Measurements from ENCODE around the gene GSTCD.

Gene GSTCD

DNA sequence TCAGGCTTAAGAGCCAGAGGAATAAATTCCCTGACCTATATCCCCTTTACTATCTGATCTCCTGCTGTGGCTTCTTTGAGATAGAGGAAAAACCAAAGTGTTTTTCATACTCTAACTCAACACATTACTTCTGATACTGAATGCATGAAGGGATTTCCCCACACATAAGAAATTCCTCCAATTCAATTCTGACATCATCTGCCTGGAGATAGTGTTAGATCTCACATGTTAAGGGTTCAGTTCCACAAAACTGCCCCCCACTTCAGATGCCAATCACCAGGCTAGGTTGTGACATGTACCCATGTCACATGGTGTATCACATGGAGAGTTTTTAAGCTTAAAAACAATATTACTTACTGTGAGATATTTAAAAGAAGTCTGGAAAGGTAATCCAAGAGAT is 46.8 kb downstream of the GSTCD start:
- H4K8ac ChIP-seq (ENCODE audit: low read length) = no peak overlapping the region
- H3K36me3 ChIP-seq (ENCODE audit: control insufficient read depth in 1 of 2, insufficient read depth in 2 of 2, low read depth in 1 of 2, low read length in 2 of 2) = no peaks in the 10 kb centered on the region
- no peak overlapping the region for H3K14ac ChIP-seq (ENCODE audit: low read length in 2 of 2)
- no peaks in the 10 kb centered on the region for H3K4me1 ChIP-seq (ENCODE audit: control insufficient read depth, insufficient read depth, low read depth, low read length)
- H3K9ac ChIP-seq (ENCODE audit: low read length) = no peak overlapping the region
- no peak overlapping the region for H3K27ac ChIP-seq (ENCODE audit: low read length, poor library complexity, severe bottlenecking)
- H3K79me1 ChIP-seq (replicated peaks; ENCODE audit: low read length, poor library complexity, severe bottlenecking) = no peaks in the 10 kb centered on the region
- H3K27me3 ChIP-seq (ENCODE audit: control insufficient read depth in 1 of 2, insufficient read depth in 1 of 2, low read length in 2 of 2) = no peaks in the 10 kb centered on the region
- H3K18ac ChIP-seq (ENCODE audit: low read depth in 1 of 2, low read length in 2 of 2) = no peak overlapping the region
- DNase-seq = no peak
- H3K9me3 ChIP-seq (ENCODE audit: control insufficient read depth, low read length) = no peaks in the 10 kb centered on the region
- no peak overlapping the region for H2BK15ac ChIP-seq (ENCODE audit: low read depth, poor library complexity, severe bottlenecking)
- no peak overlapping the region for H2AK5ac ChIP-seq (ENCODE audit: low read length, severe bottlenecking)
- H3K23ac ChIP-seq (ENCODE audit: low read length in 2 of 2) = no peak overlapping the region
- no peak overlapping the region for H4K91ac ChIP-seq (ENCODE audit: low read length)
- H3K4me2 ChIP-seq (ENCODE audit: low read length, poor library complexity, severe bottlenecking) = no peak overlapping the region
- no peak overlapping the region for H3K4ac ChIP-seq (ENCODE audit: low read depth in 1 of 2, low read length in 2 of 2)
- no peak overlapping the region for H2BK12ac ChIP-seq (ENCODE audit: low read length in 2 of 2)
- no peak overlapping the region for H2BK5ac ChIP-seq (ENCODE audit: low read depth, low read length, poor library complexity, severe bottlenecking)
- no peak overlapping the region for H2AFZ ChIP-seq (ENCODE audit: low read depth, low read length)
- no peak overlapping the region for H3K4me3 ChIP-seq (ENCODE audit: insufficient read depth in 1 of 2, low read depth in 1 of 2, low read length in 2 of 2)
- H2BK120ac ChIP-seq (ENCODE audit: low read depth, low read length) = no peak overlapping the region

DNA sequence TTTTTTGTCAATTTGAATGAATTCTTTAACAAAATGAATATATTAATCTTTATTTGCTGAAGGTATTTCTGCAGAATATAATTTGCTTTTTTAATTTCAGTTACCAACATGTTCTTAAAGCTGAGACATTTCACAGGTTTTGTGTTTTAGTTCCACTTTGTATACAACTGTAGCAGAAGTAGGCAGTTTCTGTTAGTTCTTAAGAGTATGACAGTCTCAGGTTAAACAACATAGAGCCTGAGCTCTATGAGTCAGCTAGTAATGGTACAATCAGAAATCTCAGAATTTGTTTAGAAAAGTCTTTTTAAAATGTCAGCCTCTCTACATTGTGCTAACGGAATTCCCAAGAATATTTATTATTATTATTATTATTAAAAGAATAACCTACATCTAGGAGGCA is 50.4 kb downstream of the GSTCD start:
- no peak overlapping the region for H2BK120ac ChIP-seq (ENCODE audit: low read depth, low read length)
- no peaks in the 10 kb centered on the region for H3K27me3 ChIP-seq (ENCODE audit: control insufficient read depth in 1 of 2, insufficient read depth in 1 of 2, low read length in 2 of 2)
- no peak overlapping the region for H2BK5ac ChIP-seq (ENCODE audit: low read depth, low read length, poor library complexity, severe bottlenecking)
- H4K91ac ChIP-seq (ENCODE audit: low read length) = no peak overlapping the region
- H2BK15ac ChIP-seq (ENCODE audit: low read depth, poor library complexity, severe bottlenecking) = no peak overlapping the region
- H3K9ac ChIP-seq (ENCODE audit: low read length) = no peak overlapping the region
- H3K4me2 ChIP-seq (ENCODE audit: low read length, poor library complexity, severe bottlenecking) = no peak overlapping the region
- H3K36me3 ChIP-seq (ENCODE audit: control insufficient read depth in 1 of 2, insufficient read depth in 2 of 2, low read depth in 1 of 2, low read length in 2 of 2) = no peaks in the 10 kb centered on the region
- no peak overlapping the region for H3K4me3 ChIP-seq (ENCODE audit: insufficient read depth in 1 of 2, low read depth in 1 of 2, low read length in 2 of 2)
- H3K14ac ChIP-seq (ENCODE audit: low read length in 2 of 2) = no peak overlapping the region
- no peak overlapping the region for H3K27ac ChIP-seq (ENCODE audit: low read length, poor library complexity, severe bottlenecking)
- no peaks in the 10 kb centered on the region for H3K4me1 ChIP-seq (ENCODE audit: control insufficient read depth, insufficient read depth, low read depth, low read length)
- no peaks in the 10 kb centered on the region for H3K79me1 ChIP-seq (replicated peaks; ENCODE audit: low read length, poor library complexity, severe bottlenecking)
- no peak overlapping the region for H4K8ac ChIP-seq (ENCODE audit: low read length)
- H3K18ac ChIP-seq (ENCODE audit: low read depth in 1 of 2, low read length in 2 of 2) = no peak overlapping the region
- H3K9me3 ChIP-seq (ENCODE audit: control insufficient read depth, low read length) = no peaks in the 10 kb centered on the region
- H3K23ac ChIP-seq (ENCODE audit: low read length in 2 of 2) = no peak overlapping the region
- H2AK5ac ChIP-seq (ENCODE audit: low read length, severe bottlenecking) = no peak overlapping the region
- no peak for DNase-seq
- H2AFZ ChIP-seq (ENCODE audit: low read depth, low read length) = no peak overlapping the region
- H2BK12ac ChIP-seq (ENCODE audit: low read length in 2 of 2) = no peak overlapping the region
- no peak overlapping the region for H3K4ac ChIP-seq (ENCODE audit: low read depth in 1 of 2, low read length in 2 of 2)
- no CpG with 5 or more reads among the region's 1 CpG for WGBS

DNA sequence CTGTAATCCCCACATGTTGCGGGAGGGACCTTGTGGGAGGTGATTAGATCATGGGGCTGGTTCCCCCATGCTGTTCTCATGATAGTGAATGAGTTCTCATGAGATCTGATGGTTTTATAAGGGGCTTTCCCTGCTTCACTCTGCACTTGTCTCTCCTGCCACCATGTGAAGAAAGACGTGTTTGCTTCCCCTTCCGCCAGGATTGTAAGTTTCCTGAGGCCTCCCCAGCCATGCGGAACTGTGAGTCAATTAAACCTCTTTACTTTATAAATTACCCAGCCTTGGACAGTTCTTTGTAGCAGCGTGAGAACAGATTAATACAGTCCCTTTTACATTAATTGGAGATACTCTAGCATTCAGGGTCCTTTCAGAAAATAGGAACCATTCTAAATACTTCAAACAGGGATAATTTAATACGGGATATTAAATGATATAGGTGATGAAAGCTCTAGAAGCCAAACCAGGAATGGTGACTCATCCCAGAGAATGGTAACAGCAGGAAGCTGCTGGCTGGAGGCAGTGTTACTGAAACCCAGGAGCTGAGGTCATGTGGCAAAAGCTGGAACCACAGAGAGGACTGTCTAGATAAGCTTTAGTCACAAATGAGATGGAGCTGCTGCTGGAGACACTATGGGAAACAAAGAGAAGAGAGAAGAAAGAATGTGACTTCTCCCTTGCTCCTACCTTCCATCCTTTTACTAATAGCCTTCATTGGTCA is 57.3 kb downstream of the GSTCD start:
- Histone ChIP-seq H2BK15ac (ENCODE audit: low read depth, poor library complexity, severe bottlenecking) (no peak overlapping the region), H2BK12ac (ENCODE audit: low read length in 2 of 2) (no peak overlapping the region), H3K4me1 (ENCODE audit: control insufficient read depth, insufficient read depth, low read depth, low read length) (no peaks in the 10 kb centered on the region), H3K79me1 (replicated peaks; ENCODE audit: low read length, poor library complexity, severe bottlenecking) (peaks cover 2% of the 10 kb centered on the region), H3K9me3 (ENCODE audit: control insufficient read depth, low read length) (peaks cover 2% of the 10 kb centered on the region), H2BK120ac (ENCODE audit: low read depth, low read length) (no peak overlapping the region), H3K36me3 (ENCODE audit: control insufficient read depth in 1 of 2, insufficient read depth in 2 of 2, low read depth in 1 of 2, low read length in 2 of 2) (no peaks in the 10 kb centered on the region), H2BK5ac (ENCODE audit: low read depth, low read length, poor library complexity, severe bottlenecking) (no peak overlapping the region), H3K23ac (ENCODE audit: low read length in 2 of 2) (no peak overlapping the region), H3K4me2 (ENCODE audit: low read length, poor library complexity, severe bottlenecking) (no peak overlapping the region), H3K27ac (ENCODE audit: low read length, poor library complexity, severe bottlenecking) (peak overlapping the region; percentile 43), H3K4me3 (ENCODE audit: insufficient read depth in 1 of 2, low read depth in 1 of 2, low read length in 2 of 2) (no peak overlapping the region), H2AK5ac (ENCODE audit: low read length, severe bottlenecking) (no peak overlapping the region), H3K4ac (ENCODE audit: low read depth in 1 of 2, low read length in 2 of 2) (no peak overlapping the region), H3K27me3 (ENCODE audit: control insufficient read depth in 1 of 2, insufficient read depth in 1 of 2, low read length in 2 of 2) (no peaks in the 10 kb centered on the region), H3K18ac (ENCODE audit: low read depth in 1 of 2, low read length in 2 of 2) (no peak overlapping the region), H2AFZ (ENCODE audit: low read depth, low read length) (no peak overlapping the region), H3K14ac (ENCODE audit: low read length in 2 of 2) (no peak overlapping the region), H4K91ac (ENCODE audit: low read length) (no peak overlapping the region), H3K9ac (ENCODE audit: low read length) (no peak overlapping the region), H4K8ac (ENCODE audit: low read length) (no peak overlapping the region)
- 82% methylated on average over 4 of the region's 6 CpGs for WGBS
- peak; percentile 87 for DNase-seq

DNA sequence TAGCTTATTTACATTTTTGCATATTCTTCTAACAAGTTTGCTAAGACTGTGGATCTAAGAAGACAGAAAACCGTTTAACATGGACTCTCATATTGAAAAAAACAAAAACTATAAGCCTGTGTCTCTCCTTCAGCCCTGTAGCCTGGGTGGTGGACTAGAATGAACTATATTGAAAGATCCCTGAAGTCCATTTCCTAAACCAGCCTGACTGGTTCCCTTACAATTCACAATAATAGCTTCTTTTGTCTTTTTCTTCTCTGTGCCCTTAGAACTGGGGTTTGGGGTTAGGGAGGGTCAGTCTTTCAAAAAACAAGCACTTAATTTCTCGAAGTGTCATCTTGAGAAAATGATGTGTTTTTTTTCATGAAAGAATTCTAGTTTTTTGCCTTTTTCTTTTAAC is 59.0 kb downstream of the GSTCD start:
- Histone ChIP-seq H3K18ac (ENCODE audit: low read depth in 1 of 2, low read length in 2 of 2) (no peak overlapping the region), H3K4me3 (ENCODE audit: insufficient read depth in 1 of 2, low read depth in 1 of 2, low read length in 2 of 2) (no peak overlapping the region), H2BK12ac (ENCODE audit: low read length in 2 of 2) (no peak overlapping the region), H2AFZ (ENCODE audit: low read depth, low read length) (no peak overlapping the region), H3K79me1 (replicated peaks; ENCODE audit: low read length, poor library complexity, severe bottlenecking) (peaks cover 2% of the 10 kb centered on the region), H3K4ac (ENCODE audit: low read depth in 1 of 2, low read length in 2 of 2) (no peak overlapping the region), H3K36me3 (ENCODE audit: control insufficient read depth in 1 of 2, insufficient read depth in 2 of 2, low read depth in 1 of 2, low read length in 2 of 2) (no peaks in the 10 kb centered on the region), H2BK5ac (ENCODE audit: low read depth, low read length, poor library complexity, severe bottlenecking) (no peak overlapping the region), H4K91ac (ENCODE audit: low read length) (no peak overlapping the region), H3K4me2 (ENCODE audit: low read length, poor library complexity, severe bottlenecking) (no peak overlapping the region), H3K9ac (ENCODE audit: low read length) (no peak overlapping the region), H2AK5ac (ENCODE audit: low read length, severe bottlenecking) (no peak overlapping the region), H3K27ac (ENCODE audit: low read length, poor library complexity, severe bottlenecking) (no peak overlapping the region), H3K9me3 (ENCODE audit: control insufficient read depth, low read length) (peaks cover 3% of the 10 kb centered on the region), H2BK120ac (ENCODE audit: low read depth, low read length) (no peak overlapping the region), H3K23ac (ENCODE audit: low read length in 2 of 2) (no peak overlapping the region), H2BK15ac (ENCODE audit: low read depth, poor library complexity, severe bottlenecking) (no peak overlapping the region), H4K8ac (ENCODE audit: low read length) (no peak overlapping the region), H3K4me1 (ENCODE audit: control insufficient read depth, insufficient read depth, low read depth, low read length) (no peaks in the 10 kb centered on the region), H3K27me3 (ENCODE audit: control insufficient read depth in 1 of 2, insufficient read depth in 1 of 2, low read length in 2 of 2) (no peaks in the 10 kb centered on the region), H3K14ac (ENCODE audit: low read length in 2 of 2) (no peak overlapping the region)
- DNase-seq = no peak
- no CpG with 5 or more reads among the region's 2 CpGs for WGBS

Measured in mesenchymal stem cell (in vitro differentiated cells and primary cell).